ENCODE measurements around the gene NYNRIN. TPM values are rescaled to one million over a fixed set of nuclear protein-coding genes. Genes with fewer than 3 reads are reported as not detected.

The NYNRIN gene
- total and polyA plus RNA-seq, 2 experiments from 2014 or later = 3.1 to 20.0 TPM

GRCh38 chr14:24370748-24371147 lies 28.1 kb upstream of the NYNRIN start:
- DNase-seq (ENCODE audit: low spot score) = no peak
- Mint-ChIP-seq H3K27ac (no peak overlapping the region), H3K9me3 (no peaks in the 10 kb centered on the region; the same call in 2 of the 3 replicates)

More at GRCh38 chr14:24370748-24371147, 28.1 kb upstream of the NYNRIN start:
- Histone ChIP-seq H3K4me3 (no peak overlapping the region), H3K4me1 (ENCODE audit: insufficient read depth) (peaks cover 16% of the 10 kb centered on the region; the same call in 1 of the 2 replicates), H4K20me1 (replicated peaks; ENCODE audit: insufficient read depth) (no peaks in the 10 kb centered on the region), H3K9me2 (ENCODE audit: insufficient read depth) (peaks cover 4% of the 10 kb centered on the region; the same call in 1 of the 2 replicates), H3K79me2 (replicated peaks; ENCODE audit: insufficient read depth) (no peaks in the 10 kb centered on the region), H2AFZ (no peak overlapping the region), H3K27me3 (ENCODE audit: insufficient read depth) (peaks cover 5% of the 10 kb centered on the region; the same call in 1 of the 2 replicates), H3K36me3 (ENCODE audit: insufficient read depth) (no peaks in the 10 kb centered on the region), H3F3A (replicated peaks; ENCODE audit: low read depth) (0 out of 2 replicates have a peak, but pooled peaks cover 4% of the 10 kb centered on the region), H3K4me2 (no peak overlapping the region), H3K27ac (ENCODE audit: low read depth) (no peak overlapping the region)
- ATAC-seq = no peak
- peaks cover 14% of the 10 kb centered on the region for H3K36me3 Mint-ChIP-seq (ENCODE audit: low read depth)
- H3K4me1 Mint-ChIP-seq = peaks cover 20% of the 10 kb centered on the region
- peaks cover 21% of the 10 kb centered on the region for H3K27me3 Mint-ChIP-seq (ENCODE audit: insufficient read depth, low read depth, poor library complexity)
- no peak for TF ChIP-seq CREB1 (CRISPR knock-in tag; IDR thresholded peaks at IDR 0.05; ENCODE audit: low read depth)
- no peak for TF ChIP-seq CTCF (conservative IDR thresholded peaks at IDR 0.05; ENCODE audit: low read depth in 2 of 2)
- no peak for TF ChIP-seq ZNF331 (CRISPR knock-in tag; IDR thresholded peaks at IDR 0.05; ENCODE audit: low read depth)
- no peak for TF ChIP-seq POLR2AphosphoS5 (IDR thresholded peaks at IDR 0.05; ENCODE audit: low read depth)
- TF ChIP-seq, protein P1, sequence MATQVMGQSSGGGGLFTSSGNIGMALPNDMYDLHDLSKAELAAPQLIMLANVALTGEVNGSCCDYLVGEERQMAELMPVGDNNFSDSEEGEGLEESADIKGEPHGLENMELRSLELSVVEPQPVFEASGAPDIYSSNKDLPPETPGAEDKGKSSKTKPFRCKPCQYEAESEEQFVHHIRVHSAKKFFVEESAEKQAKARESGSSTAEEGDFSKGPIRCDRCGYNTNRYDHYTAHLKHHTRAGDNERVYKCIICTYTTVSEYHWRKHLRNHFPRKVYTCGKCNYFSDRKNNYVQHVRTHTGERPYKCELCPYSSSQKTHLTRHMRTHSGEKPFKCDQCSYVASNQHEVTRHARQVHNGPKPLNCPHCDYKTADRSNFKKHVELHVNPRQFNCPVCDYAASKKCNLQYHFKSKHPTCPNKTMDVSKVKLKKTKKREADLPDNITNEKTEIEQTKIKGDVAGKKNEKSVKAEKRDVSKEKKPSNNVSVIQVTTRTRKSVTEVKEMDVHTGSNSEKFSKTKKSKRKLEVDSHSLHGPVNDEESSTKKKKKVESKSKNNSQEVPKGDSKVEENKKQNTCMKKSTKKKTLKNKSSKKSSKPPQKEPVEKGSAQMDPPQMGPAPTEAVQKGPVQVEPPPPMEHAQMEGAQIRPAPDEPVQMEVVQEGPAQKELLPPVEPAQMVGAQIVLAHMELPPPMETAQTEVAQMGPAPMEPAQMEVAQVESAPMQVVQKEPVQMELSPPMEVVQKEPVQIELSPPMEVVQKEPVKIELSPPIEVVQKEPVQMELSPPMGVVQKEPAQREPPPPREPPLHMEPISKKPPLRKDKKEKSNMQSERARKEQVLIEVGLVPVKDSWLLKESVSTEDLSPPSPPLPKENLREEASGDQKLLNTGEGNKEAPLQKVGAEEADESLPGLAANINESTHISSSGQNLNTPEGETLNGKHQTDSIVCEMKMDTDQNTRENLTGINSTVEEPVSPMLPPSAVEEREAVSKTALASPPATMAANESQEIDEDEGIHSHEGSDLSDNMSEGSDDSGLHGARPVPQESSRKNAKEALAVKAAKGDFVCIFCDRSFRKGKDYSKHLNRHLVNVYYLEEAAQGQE (IDR thresholded peaks at IDR 0.05; ENCODE audit: unreplicated experiment) = no peak
- no peak for TF ChIP-seq JUNB (IDR thresholded peaks at IDR 0.05; ENCODE audit: unreplicated experiment)
- no peak for TF ChIP-seq EZH2 (IDR thresholded peaks at IDR 0.05; ENCODE audit: low read depth, unreplicated experiment)
- no peak for TF ChIP-seq ZNF462 (CRISPR knock-in tag; IDR thresholded peaks at IDR 0.05)
- H3K4me3 Mint-ChIP-seq = no peak overlapping the region

Data from GM23338 (cell line).